ENCODE results near the gene PDS5A.
A peak's percentile ranks its signal among the peaks of the same experiment; 100 is the strongest.
"Not testable (repeated sequence)": the region's sequence is repeated elsewhere in the genome, so short reads cannot be mapped to it uniquely, and the experiment has no call there.

PDS5A gene, protein sequence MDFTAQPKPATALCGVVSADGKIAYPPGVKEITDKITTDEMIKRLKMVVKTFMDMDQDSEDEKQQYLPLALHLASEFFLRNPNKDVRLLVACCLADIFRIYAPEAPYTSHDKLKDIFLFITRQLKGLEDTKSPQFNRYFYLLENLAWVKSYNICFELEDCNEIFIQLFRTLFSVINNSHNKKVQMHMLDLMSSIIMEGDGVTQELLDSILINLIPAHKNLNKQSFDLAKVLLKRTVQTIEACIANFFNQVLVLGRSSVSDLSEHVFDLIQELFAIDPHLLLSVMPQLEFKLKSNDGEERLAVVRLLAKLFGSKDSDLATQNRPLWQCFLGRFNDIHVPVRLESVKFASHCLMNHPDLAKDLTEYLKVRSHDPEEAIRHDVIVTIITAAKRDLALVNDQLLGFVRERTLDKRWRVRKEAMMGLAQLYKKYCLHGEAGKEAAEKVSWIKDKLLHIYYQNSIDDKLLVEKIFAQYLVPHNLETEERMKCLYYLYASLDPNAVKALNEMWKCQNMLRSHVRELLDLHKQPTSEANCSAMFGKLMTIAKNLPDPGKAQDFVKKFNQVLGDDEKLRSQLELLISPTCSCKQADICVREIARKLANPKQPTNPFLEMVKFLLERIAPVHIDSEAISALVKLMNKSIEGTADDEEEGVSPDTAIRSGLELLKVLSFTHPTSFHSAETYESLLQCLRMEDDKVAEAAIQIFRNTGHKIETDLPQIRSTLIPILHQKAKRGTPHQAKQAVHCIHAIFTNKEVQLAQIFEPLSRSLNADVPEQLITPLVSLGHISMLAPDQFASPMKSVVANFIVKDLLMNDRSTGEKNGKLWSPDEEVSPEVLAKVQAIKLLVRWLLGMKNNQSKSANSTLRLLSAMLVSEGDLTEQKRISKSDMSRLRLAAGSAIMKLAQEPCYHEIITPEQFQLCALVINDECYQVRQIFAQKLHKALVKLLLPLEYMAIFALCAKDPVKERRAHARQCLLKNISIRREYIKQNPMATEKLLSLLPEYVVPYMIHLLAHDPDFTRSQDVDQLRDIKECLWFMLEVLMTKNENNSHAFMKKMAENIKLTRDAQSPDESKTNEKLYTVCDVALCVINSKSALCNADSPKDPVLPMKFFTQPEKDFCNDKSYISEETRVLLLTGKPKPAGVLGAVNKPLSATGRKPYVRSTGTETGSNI (N-terminal part only)

GRCh38 chr4:39977489-39978377 lies at the start of gene PDS5A:
PDS5A (minus strand) TSS chr4:39977911; CDS start chr4:39976577, 1,334 bp downstream.
- DNase-seq, result peak; percentile 67

DNA sequence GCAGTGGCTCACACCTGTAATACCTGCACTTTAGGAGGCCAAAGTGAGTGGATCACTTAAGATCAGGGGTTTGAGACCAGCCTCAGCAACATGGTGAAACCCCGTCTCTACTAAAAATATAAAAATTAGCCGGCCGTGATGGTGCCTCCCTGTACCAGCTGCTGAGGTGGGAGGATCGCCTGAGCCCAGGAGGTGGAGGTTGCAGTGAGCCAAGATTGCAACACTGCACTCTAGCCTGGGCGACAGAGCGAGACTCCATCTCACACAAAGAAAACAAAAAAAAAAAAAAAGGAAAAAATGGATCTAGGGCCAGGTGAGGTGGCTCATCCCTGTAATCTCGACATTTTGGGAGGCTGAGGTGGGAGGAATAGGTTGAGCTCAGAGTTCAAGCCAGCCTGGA lies 46.3 kb upstream of the PDS5A start:
- not testable (repeated sequence) for DNase-seq

- not testable (repeated sequence) for DNase-seq
Observed at GRCh38 chr4:40021116-40021515, 43.4 kb upstream of the PDS5A start.

DNA sequence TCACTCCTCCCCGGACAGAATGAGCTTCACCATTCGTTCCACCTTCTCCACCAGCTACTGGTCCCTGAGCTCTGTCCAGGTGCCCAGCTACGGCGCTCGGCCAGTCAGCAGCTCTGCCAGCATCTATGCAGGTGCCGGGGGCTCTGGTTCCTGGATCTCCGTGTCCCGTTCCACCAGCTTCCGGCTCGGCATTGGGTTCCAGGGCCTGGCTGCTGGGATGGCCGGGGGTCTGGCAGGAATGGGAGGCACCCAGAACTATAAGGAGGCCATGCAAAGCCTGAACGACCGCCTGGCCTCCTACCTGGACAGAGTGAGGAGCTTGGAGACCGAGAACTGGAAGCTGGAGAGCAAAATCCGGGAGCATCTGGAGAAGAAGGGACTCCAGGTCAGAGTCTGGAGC lies 42.5 kb upstream of the PDS5A start:
- DNase-seq, result no peak

GRCh38 chr4:40016007-40016406 lies 38.3 kb upstream of the PDS5A start:
- no peak for DNase-seq

DNA sequence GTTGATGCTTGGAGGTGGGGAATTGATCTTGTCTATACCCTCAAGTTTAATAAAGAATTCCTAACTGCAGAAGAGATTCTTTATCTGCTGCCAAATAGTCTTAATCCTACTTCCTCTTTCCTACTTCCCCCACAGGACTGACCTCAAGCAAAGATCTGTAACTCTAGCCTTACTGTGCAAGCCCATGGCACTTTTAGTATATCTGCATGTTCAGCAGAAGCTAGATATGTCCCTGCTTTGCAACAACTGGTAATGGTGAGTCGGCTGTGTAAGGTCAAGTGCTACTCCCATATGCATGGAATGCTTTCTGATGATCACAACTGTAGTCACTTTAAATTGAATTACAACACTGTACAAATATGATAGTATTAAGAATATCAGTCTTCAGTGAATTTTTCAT lies 26.3 kb upstream of the PDS5A start:
- DNase-seq, result no peak

DNA sequence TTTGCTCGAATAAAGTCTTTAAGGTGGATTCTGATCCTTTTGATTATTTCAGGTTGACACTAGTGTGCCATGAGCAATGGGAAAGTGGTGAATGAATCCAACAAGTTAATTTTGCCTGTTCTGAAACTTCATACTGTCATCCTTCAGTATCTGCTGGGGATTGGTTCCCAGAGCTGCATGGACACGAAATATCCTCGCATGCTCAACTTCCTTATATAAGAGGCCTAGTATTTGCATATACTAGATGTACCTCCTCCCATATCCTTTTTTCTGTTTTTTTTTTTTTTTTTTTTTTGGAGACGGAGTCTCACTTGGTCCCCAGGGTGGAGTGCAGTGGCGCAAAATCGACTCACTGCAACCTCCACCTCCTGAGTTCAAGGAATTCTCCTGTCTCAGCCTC lies 23.0 kb upstream of the PDS5A start:
- DNase-seq, result no peak

GRCh38 chr4:39998659-39999345 lies 21.1 kb upstream of the PDS5A start:
- DNase-seq, result no peak

DNA sequence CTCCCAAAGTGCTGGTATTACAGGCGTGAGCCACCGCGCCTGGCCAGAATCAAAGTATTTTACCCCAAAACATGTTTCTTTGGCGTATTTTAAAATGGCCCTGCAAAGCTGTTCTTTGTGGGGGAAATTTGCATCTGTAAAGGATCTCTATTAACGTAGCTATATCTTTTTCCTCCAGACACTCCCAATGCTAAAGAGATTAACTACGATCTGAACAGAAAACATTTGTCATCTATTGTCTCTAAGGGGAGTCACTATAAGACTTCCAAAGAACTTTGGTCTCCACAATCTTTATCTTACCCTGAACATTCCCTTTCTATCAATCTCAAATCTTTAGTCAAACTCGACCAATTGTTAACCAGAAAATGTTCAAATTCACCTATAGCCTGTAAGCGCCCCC lies 19.1 kb upstream of the PDS5A start:
- no peak for DNase-seq

DNA sequence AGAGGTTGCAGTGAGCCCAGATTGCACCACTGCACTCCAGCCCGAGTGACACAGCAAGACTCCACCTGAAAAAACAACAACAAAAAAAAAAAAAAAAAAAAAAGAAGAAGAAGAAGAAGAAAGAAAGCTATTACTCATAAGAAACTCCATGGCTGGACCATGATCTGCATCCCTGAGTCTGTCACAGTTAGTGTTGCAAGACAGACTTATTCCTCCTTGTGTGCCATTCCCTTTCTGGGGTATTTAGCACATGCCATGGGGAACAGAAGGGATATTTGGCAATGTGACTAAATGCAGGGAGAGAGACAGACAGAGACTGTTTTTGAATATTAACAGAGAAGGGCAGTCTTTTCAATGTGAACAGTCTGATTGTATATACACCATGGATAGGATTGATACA lies 16.7 kb upstream of the PDS5A start:
- DNase-seq, result no peak

DNA sequence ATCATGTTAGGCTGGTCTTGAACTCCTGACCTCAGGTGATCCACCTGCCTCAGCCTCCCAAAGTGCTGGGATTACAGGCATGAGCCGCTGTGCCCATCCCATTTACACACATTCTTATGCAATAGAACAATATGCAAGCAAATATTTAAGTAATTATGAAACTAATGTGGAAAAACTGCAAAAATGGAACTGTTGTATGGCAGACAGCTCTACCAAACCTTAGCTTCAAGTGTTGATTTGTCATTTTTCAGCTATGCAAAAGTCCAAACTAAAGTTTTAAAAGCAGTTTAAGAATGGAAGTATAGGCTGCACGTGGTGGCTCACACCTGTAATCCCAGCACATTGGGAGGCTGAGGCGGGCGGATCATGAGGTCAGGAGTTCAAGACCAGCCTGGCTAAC lies 11.7 kb upstream of the PDS5A start:
- not testable (repeated sequence) for DNase-seq

GRCh38 chr4:39987485-39987884 lies 9.8 kb upstream of the PDS5A start:
- no peak for DNase-seq

- DNase-seq, result no peak
Observed at GRCh38 chr4:39978904-39979303, 1.2 kb upstream of the PDS5A start.

DNA sequence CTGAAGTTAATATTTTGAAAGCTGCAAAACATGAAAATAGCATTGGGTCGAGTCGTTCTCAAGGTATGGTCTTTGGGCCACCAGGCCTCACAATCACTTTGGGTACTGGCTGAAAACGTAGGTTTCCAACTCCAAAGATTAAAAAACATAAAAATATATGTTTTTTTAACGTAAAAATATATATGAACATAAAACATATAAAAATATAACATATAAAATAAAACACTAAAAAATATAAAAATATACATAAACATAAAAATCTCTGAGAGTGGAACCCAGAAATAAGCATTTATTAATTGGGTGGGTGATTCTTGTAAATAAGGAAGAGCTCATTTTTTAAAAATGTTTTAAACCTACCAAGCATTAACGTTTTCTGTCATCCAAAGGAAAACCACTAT lies 666 bp upstream of the PDS5A start:
- DNase-seq, result no peak

DNA sequence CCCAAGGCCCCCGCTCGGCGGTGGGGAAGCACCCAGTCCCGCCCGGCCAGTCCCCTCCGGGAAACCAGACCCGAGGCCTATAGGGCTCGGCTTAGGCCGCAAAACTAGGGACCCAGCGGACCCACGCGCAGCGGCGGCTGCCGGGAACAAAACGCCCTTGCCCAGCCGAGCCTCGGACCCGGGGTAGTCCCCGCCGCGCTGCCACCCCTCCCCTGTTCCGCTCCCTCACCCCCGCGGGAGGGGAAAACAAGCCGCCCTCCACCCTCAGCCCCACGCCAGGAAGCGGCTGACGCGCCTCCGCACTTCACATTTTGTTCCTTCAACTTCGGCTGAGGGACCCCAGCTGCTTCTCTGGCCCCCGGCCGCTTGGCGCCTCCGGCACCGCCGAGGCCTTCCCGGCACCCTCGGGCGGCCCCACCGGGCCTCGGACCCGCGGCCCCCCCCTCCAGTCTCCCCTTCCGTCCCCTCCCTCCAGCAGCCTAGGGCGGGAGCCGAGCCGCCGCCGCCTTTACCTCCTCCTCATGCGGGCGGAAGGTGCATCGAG lies 694 bp downstream of the PDS5A start:
- no peak for DNase-seq

- peak; percentile 23 for DNase-seq
Observed at GRCh38 chr4:39976141-39976944, 1.4 kb downstream of the PDS5A start.

GRCh38 chr4:39975488-39976089 lies 2.1 kb downstream of the PDS5A start:
- no peak for DNase-seq

- DNase-seq, result not testable (repeated sequence)
Observed at GRCh38 chr4:39973052-39973451, 4.7 kb downstream of the PDS5A start.

- no peak for DNase-seq
Observed at GRCh38 chr4:39970671-39971640, 6.8 kb downstream of the PDS5A start.
